ENCODE data around the gene EFCAB8.

EFCAB8 gene

GRCh38 chr20:32967961-32968457 lies 109.3 kb downstream of the EFCAB8 start:
- TF ChIP-seq TEAD4 (IDR thresholded peaks at IDR 0.05) (no peak), REST (IDR thresholded peaks at IDR 0.05; ENCODE audit: low read depth) (no peak), CREB1 (IDR thresholded peaks at IDR 0.05; ENCODE audit: low read depth) (no peak), TCF12 (IDR thresholded peaks at IDR 0.05; ENCODE audit: low read depth) (no peak), YY1 (IDR thresholded peaks at IDR 0.05; ENCODE audit: low read depth) (no peak), RAD21 (IDR thresholded peaks at IDR 0.05; ENCODE audit: low read depth) (no peak)

GRCh38 chr20:32968478-32969241 lies 109.9 kb downstream of the EFCAB8 start:
- TF ChIP-seq RAD21 (IDR thresholded peaks at IDR 0.05; ENCODE audit: low read depth) (no peak), TAF1 (IDR thresholded peaks at IDR 0.05; ENCODE audit: low read depth) (no peak), CEBPB (IDR thresholded peaks at IDR 0.05) (no peak)

- TF ChIP-seq TCF12 (IDR thresholded peaks at IDR 0.05; ENCODE audit: low read depth): no peak
- no peak for TF ChIP-seq TEAD4 (IDR thresholded peaks at IDR 0.05)
- no peak for TF ChIP-seq CREB1 (IDR thresholded peaks at IDR 0.05; ENCODE audit: low read depth)
- TF ChIP-seq FOXM1 (IDR thresholded peaks at IDR 0.05; ENCODE audit: borderline replicate concordance, low read depth): no peak
- TF ChIP-seq EGR1 (IDR thresholded peaks at IDR 0.05): no peak
- no peak for TF ChIP-seq YY1 (IDR thresholded peaks at IDR 0.05; ENCODE audit: low read depth)
- no peak for TF ChIP-seq REST (IDR thresholded peaks at IDR 0.05; ENCODE audit: low read depth)
These were observed 110.8 kb downstream of the EFCAB8 start for GRCh38 chr20:32969356-32970114.

GRCh38 chr20:32970115-32970972 lies 111.6 kb downstream of the EFCAB8 start:
- TF ChIP-seq USF1 (IDR thresholded peaks at IDR 0.05) (no peak), EP300 (IDR thresholded peaks at IDR 0.05; ENCODE audit: borderline replicate concordance) (no peak), CEBPB (IDR thresholded peaks at IDR 0.05) (no peak), EGR1 (IDR thresholded peaks at IDR 0.05) (no peak)

- TF ChIP-seq ZBTB7A (IDR thresholded peaks at IDR 0.05; ENCODE audit: low read depth) (no peak), CREB1 (IDR thresholded peaks at IDR 0.05; ENCODE audit: low read depth) (no peak), FOXM1 (IDR thresholded peaks at IDR 0.05; ENCODE audit: borderline replicate concordance, low read depth) (no peak), YY1 (IDR thresholded peaks at IDR 0.05; ENCODE audit: low read depth) (no peak), RAD21 (IDR thresholded peaks at IDR 0.05; ENCODE audit: low read depth) (no peak), TEAD4 (IDR thresholded peaks at IDR 0.05) (no peak), TAF1 (IDR thresholded peaks at IDR 0.05; ENCODE audit: low read depth) (no peak), NFIC (IDR thresholded peaks at IDR 0.05) (no peak), MAX (IDR thresholded peaks at IDR 0.05) (no peak), USF1 (IDR thresholded peaks at IDR 0.05) (no peak), REST (IDR thresholded peaks at IDR 0.05; ENCODE audit: low read depth) (no peak), TCF12 (IDR thresholded peaks at IDR 0.05; ENCODE audit: low read depth) (no peak), EGR1 (IDR thresholded peaks at IDR 0.05) (no peak)
These were observed 112.2 kb downstream of the EFCAB8 start for GRCh38 chr20:32970973-32971300.

Data from Ishikawa (cell line).